Stimulated activated CD4-positive, alpha-beta T cell treated with anti-CD3 and anti-CD28 coated beads, Interleukin-2, amount 100 ng/mL, for 48 hours (primary cell): ENCODE results near the gene TNFRSF18.

Experiments
- DNase-seq, 2 donors: peaks; one replicate each; pipeline ENCODE4 v3.0.0-alpha.2; 2020

Gene TNFRSF18

DNA sequence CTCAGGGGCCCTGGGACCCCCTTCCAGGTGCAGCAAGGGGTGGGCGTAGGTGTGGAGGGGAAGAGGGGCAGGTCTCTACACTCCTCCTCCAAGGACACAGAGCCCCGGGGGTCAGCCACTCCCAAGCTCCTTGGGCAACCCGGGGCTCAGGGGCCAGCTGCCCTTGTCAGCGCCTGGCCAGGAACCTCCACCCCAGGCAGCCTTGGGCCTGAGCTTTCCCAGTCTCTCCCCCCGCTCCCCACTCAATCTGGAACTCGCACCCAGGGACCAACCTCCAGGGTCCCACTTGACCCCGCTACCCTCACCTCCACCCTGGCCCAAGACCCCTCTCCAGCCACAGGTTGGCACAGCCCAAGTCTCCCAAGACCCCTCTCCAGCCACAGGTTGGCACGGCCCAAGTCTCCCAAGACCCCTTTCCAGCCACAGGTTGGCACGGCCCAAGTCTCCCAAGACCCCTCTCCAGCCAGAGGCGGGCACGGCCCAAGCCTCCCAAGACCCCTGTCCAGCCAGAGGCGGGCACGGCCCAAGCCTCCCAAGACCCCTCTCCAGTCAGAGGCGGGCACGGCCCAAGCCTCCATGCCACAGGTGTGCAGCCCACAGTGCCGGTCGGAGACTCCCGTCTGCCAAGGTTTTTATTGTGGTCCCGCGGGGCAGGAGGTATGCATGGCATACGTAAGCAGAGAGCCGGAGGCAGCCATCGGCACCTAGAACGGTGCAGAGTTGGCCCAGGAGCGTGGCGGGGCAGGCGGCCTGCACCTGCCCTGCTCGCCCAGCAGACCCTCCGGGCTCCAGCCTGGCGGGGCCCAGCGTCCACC lies 4.5 kb upstream of the TNFRSF18 start:
- DNase-seq: no peak

DNA sequence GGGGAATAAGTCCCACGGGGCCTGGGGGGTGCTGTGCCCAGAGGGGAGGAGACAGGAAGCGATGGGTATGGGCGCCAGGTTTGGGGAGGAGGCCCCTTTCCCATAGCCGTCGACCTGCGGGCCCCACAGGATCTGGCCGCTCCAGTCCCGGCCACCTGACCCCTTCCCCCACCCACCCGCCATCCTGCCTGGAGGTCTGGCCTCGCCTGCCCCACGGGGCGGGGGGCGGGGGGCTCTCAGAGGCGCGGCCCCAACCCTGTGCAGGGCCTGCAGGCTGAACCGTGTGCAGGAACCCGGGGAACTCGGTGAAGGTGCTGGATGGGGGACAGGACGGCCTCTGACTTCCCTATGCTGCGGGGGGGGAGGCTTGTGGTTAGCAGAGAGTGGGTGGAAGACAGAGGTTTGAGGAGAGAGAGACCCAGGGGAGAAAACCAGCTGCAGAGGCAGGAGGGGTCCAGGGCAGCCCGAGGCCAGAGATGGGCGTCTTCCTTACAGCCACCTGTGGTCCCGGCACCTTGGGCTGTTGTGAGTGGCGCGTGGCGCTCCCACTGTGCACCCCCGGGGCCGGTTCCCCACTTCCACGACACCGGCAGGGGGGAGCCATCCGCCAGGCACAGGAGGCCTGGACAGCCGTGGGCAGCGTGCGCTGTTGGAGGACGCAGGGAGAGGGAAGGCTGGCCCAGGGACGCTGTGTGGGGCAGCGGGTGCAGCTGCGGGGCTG lies 2.5 kb upstream of the TNFRSF18 start:
- DNase-seq: no peak

DNA sequence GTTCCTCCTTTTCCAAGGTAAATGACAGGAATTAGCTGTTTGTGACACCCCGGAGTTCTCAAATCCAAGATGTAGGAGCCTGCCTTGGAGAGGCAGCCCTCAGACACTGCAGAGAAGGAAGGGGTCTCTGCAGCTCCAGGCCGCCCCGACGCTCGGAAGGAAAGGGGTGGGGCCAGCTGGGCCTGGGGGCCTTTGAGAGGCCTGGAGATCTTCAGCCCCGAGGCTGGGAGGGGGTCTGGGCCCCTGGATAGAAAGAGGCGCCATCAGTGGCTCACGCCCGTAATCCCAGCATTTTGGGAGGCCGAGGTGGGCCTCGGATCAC lies 1.1 kb upstream of the TNFRSF18 start:
- no peak for DNase-seq

DNA sequence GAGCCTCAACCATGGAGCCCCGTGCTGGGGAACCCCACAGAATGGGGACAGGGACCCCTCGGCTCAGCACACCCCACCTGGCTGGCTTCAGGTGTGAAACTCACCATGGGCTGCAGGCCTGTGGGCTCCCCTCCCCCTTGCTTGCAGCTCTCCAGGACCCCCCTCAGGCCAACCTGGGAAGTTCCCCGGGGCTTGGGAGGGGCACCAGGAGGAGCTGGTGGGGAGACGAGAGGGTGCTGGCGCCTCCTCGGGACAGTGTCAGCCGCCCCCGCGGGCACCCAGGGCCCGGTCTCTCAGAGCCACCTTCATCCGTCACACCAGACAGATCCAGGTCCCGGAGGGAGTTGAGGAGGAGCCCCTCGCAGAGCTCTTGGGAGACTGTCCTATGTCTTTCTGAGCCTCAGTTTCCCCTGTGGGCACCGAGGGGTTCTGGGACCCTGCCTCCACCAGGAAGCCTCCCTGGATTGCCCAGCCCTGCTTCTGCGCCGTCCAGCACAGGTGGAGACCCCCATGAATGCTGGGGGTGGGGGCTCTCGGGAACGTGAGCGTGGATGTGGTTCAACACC lies 657 bp upstream of the TNFRSF18 start:
- DNase-seq: no peak

DNA sequence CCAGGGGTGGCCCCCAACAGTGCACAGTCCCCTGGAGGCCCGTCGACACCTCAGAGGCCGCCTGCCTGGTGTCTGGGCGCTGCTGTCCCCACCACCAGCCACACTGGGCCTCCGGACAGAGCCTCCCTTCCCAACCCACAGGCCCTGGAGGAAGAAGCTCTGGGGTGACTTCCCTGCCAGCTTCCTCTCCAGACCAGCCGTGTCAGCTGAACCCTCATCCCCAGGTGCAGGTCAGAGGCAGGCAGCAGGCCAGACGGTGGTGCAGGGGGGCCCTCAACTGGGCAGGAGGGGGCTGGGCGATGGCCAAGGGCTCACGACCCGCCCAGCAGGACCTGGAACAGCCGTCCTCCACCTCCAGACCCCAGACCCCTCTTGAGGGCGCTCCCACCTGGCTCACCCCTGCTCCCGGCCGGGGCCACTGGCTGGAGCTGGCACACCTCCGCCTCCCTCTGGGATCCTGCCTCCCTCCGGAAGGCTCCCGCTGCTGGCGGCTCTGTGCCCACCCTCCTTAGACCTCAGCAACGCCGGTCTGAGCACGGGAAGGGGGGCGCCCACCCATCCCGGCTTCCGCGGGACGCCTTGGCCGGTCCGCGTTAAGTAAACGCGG lies 520 bp downstream of the TNFRSF18 start:
- no peak for DNase-seq

DNA sequence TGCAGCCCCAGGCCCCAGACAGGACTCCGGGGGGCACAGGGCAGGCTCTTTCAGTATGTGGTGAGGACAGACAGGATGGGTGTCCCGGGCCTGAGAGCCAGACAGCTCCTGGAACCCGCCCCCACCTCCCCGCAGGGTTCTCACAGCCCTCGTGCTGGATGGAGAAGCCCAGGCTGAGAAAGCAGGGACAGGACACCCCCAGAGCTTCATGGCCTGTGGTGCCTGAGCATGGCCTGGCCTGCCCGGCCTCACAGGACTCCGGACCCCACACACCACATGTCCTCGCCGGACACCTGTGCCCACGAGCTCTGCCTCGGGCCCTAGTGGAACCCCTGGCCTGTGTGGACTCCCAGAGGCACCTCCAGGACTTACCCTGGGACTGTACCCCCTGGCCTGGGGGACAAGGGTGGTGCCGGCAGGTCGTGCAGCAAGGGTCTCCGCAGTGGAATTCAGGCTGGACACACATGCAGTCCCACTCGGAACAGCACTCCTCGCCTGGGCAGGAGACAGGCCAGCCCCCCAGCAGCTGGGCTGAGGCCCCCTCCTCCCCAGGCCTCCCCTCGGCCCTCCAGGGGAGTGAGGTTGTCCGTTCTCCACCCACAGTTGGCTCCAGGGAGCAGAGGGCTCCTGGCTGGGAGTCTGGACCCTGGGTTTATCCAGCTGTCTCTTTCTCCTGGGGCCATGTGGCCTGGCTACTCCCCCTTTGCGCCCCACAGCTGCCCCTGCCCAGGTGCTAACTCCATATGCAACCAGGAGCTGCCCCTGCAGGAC lies 1.2 kb downstream of the TNFRSF18 start:
- DNase-seq: no peak

DNA sequence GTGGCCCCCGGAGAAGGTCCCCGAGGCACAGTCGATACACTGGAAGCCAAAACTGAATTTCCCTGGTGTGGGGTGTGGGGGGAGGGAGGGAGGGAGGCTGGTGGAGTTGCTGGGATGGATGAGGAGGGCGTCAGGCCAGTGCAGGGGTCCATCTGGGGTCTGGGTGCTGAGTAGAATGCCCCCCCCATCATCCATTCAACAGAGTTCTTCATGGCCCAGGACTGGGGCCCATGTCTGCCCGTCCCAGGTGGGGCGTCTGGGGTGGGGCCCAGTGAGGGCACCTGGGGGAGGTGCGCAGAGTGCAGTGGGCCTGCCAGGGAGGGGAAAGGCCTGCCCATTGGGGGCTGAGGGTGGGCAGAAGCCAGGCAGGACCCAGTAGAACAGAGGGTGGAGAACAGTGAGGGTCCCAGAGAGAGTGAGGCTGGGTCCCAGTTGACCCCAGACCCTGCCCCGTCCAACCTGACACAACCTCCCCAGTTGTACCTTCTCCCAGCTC lies 1.9 kb downstream of the TNFRSF18 start:
- DNase-seq: no peak

DNA sequence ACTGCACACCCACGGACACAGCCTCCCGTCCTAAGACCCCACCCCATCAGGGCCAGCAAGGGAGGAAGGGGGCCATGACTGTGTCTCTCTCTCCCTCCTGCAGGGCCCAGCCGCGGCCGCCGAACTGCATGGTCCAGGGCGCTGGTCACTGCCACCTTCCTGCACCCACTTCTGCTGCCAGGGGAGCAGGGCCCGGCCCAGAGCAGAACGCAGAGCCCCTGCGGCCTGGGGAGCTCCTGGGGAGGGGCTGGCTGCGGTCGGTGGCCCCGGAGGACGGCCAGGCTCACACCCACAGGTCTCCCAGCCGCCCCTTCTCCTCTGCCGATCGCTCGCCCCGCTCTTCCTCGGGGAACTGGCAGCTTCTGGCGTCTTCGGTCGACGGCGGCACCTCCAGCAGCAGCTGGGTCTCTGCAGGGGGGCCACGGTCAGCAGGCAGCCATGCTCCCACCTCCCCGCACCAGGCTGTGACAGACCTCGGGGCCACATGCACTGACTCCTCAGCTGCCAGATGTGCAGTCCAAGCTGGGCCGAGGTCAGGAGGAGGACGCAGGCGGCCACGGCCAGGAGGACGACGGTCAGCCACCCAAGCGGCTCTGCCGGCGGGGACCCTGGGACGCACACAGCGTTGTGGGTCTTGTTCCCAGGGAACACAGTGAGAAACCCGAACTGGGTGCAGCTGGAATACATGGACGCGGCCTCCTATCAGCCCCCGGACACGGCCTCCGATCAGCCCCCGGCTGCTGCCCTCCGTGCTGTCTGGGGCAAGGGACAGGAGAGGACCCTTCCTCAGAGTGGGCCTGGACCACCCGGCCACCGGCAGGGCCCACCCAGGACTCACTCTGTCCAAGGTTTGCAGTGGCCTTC lies 2.6 kb downstream of the TNFRSF18 start:
- no peak for DNase-seq

DNA sequence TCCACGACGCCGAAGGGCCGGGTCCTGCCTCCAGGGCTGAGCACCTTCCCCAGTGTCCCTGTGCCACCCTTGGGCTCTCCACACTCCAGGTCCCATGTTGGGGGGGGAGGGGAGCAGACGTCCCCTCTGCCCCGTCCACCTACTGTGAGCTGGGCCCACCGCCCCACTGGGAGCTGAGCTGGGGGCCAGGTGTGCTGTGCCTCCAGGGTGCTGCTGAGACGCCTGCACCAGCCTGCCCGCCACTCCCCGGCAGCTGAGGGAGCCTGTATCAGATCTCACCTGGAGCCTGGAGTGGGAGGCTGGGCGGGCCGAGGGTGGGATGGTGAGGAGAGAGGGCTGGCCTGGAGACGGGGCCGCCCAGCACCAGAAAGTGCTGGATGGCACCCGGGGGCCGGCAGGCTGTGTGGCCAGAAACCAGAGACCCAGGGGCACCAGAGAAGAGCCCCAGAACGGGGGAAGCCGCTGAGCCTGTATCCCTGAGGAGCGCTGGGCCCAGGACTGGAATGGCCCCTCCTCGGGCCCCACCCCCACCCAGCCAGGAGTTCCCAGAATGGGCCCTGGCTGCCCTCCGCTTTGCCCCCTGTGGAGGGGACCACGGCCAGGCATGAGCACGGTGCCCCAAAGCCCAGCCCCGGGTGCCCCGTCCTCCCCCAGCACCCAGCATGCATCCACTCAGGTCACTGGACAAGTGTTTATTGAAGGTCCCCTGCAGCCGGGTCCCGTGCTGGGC lies 3.4 kb downstream of the TNFRSF18 start:
- DNase-seq: no peak

DNA sequence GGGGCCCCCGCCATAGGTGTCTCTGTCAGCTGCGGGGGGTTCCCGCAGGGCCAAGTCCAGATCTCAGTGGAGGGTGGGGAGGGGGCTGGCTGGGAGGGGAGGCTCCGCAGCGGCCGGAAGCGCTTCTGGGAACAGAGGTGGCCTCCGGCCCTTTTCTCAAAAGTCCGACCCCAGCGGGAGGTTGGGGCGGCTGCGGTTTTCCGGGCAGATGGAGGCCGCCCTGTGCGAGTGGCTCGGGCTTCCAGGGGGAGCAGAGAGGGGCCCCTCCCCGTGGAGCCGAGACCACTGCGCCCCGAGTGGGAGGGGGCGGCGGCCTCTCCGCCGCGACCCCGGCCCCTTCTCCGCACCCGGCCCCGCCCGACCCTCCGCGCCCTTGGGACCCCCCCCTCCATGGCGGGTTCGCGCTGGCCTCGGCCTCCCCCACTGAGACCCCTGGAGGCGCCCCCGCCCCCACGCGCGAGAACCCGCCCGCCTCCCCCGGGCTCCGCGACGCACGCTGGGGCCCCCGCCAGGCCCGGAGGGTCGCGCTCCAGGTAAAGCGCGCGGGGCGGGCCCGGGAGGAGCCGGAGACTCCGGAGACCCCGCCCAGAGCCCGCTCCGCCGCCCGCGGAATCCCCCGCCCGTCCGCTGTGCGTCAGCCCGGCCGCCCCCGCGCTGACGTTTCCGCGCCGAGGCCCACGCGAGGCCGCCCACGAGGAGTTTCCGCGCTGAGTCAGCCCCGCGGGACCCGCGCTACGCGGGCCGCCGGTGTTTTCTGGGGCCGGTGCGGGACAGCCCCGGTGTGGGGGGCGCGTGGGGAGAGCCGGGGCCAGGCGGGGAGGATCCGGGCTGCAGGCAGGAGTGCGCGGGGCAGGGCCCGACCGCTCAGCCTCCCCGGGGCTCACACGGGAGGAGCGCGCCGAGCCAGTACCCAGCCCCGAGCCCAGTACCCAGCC lies 5.2 kb downstream of the TNFRSF18 start:
- DNase-seq: peak; percentile 82 to 90

DNA sequence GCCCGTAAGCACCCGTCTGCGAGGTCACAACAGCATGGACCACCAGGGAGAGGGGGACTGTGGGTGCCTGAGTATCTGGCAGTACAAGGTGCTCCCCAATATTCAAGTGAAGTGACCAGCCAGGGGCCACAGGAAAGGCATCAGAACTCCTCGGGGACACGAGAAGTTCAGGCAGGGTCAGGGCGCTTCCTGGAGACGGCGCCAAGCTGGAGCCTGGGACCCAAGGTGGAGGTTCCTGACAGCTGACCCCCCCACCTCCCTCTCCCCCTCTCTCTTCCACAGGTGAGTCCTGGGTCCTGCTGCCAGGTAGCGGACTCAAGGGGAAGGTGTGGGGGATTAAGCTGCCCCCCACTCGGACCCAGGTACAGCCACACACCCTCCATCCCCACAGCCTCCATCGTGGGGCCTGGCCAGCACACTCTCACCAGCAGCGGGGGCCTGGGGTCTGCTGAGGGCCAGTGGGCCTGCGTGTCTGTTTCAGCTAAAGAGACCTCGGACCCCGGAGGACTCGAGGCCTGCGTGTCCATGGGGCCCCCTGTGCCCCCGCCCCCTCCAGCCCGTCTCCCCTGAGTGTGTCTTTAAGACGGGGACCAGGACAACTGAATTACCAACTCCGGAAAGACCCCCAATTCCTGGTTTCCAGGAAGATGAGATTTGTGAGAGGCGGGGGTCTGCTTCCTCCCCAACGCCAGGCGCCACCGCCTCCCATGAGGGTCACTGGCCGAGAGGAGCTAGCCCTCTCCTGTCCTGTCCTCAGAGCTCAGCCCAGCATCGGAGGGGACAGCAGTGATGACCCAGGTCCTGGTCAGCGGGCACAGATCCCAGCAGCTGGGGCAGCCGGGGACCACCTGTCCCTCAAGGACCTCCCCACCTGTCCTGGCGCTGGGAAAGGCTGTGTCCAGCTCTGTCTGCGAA lies 6.2 kb downstream of the TNFRSF18 start:
- DNase-seq: no peak

DNA sequence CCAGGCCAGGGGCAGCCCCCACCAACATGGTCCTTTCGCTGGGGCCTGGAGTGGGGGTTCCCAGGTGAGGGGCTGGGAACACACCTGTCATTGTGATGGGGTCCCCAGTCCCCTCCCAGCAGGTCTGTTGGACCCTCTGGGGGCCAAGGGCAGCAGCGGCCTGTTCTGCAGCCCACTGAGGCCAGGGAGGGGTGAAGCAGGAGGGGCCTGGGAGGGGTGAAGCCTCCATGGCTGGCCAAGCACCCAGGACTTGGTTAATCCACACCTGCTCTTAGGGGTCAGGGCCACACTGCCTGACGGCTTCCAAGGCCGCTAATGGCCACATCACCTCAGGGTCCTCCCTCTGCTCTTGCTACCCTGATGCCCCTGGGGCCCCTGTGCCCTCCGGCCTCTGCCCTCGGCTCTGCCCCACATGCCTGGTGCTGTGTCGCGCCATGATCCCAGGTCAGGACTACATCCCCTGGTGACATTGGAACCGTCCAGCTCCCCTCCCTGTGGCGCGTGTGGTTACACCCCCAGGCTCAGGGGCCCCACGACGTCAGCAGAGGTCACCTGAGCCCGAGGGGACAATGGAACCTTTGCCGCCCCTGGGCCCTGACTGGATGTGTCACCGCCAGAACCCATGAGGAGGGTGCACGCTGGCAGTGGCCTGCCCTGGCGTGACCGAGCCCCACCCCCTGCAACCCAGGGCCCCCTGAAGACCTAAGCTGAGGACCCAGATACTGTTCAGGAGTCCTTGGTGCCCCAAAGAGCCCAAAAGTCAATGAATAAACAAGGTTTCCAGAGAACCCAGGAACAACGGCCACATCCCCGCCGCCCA lies 7.0 kb downstream of the TNFRSF18 start:
- no peak for DNase-seq

DNA sequence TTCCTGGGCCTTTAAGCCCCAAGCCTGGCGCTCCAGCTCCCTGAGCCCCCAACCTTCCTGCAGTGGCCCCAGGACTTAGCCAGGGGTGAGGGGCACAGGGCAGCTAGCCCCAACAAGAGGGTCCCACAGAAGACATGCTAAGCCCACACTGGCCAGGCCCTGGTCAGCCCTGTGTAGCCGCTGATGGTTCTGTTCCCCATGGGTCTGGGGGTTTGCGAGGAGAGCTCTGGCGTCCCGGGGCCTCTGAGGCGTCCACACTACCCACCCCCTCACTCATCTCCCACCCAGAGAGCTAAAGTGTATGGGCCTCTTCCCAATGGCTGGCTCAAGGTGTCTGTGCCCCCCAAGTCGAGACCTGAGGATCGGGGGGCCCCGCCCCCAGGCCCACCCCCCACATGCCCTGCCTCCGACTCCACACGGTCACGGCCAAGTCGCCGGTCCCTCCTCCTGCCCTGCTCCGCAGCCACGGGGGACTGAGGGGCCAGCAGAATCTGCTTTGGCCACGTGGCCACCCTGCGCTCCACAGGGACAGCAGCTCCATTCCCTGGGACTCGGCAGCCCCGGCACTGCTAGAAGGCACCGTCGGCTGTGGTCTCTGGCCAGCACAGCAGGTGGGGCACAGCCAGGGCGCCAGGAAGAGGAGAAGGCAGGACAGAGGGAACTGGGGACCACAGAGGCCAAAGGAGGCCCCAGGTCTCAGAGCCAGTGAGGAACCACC lies 7.8 kb downstream of the TNFRSF18 start:
- no peak for DNase-seq

DNA sequence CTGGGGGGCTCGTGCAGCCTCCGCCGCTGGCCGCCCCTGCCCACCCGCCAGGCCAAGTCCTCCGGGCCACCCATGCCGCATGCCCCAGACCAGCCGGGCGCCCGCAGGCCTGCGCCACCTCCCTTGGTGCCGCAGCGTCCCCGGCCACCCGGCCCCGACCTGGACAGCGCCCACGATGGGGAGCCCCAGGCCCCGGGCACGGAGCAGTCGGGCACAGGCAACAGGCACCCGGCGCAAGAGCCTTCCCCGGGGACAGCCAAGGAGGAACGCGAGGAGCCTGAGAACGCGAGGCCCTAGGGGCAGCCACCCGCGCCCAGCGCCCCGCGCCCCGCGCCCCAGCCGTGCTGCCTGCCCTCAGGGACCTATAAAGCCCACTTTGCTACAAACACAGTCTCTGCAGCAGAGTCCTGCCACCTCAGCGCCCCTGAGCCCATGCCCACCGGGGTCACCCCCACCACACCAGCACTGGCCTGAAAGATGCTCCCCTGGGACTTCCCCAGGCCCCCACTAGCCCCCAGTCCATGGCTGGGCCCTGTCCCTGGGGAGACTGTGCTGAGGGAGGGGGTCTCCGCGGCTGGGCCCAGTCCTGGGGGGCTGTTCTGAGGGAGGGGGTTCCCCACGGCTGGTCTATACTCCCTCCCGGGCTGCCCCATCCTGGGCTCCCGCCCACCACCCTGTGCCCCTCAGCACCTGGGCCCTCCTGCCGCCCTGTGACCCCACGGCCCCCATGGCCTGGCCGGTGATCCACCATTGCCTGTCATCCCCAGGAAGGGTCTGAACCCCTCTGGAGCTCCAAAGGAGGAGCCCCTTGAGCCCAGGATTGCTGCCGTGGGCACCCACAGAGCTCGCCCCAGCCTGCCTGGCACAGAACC lies 8.6 kb downstream of the TNFRSF18 start:
- no peak for DNase-seq

DNA sequence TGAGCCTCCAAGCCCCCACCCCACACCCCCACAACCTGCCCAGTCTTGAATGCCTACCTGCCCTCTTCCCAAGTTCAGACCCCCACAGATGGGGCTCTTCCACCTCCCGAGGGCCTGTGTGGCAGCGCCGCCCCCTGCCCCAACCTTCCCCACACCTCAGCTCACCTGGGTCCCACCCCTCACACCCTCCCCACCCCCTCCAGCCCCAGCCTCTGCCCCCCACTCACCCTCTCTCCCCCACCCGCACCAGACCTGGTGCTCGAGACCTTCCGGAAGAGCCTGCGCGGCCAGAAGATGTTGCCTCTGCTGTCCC lies 9.2 kb downstream of the TNFRSF18 start:
- DNase-seq: no peak

DNA sequence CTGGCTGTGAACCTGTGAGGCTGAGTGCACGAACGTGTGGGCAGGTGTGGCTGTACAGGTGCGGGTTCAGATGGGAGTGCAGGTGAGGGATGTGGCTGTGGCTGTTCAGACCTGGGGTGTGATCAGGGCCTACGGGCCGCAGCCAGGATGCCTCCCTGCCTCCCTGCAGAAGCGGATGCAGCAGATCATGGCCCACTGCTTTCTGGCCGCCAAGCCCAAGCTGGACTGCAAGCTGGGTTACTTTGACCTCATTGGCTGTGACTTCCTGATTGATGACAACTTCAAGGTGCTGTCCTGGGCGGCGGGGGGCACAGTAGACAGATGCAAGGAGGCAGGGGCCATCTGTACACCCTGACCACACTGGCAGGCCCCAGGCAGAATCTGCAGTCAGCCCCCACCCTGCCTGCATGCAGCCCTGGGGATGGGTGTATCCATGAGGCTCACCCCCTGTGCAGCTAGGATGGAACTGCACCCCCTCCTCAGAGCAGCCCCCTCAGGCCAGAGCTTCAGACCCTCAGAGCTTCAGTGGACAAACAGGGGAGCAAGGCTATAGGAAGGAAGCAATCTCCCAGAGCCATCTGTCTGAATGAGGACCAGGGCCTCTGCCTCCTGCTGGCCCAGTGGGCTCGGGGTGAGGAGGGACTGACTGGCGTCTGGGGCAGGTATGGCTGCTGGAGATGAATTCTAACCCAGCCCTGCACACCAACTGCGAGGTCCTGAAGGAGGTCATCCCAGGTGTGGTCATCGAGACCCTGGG lies 9.8 kb downstream of the TNFRSF18 start:
- no peak for DNase-seq
